GM23338 (cell line): Measurements from ENCODE around the gene CABLES1. TPM values are rescaled to one million over a fixed set of nuclear protein-coding genes. Genes with fewer than 3 reads are reported as not detected.
"Not testable (repeated sequence)": the region's sequence is repeated elsewhere in the genome, so short reads cannot be mapped to it uniquely, and the experiment has no call there.

Experiments used
- ATAC-seq: fragments of 200-7000 bp; cut with Tn5 transposase; 3 replicates; pipeline ENCODE4 v1.9.1; 2020
- DNase-seq: peaks from one replicate; pipeline ENCODE4 v3.0.0-alpha.2; 2015; ENCODE audit warnings: low spot score
- H2AFZ ChIP-seq: fragments of 200-600 bp; sonication (generic); 2 replicates; pipeline ENCODE4 v1.8.0; 2016; ENCODE audit warnings: antibody characterized with exemption, mild to moderate bottlenecking, moderate library complexity
- H3F3A ChIP-seq: fragments of 200-600 bp; sonication (generic); replicated peaks from 2 replicates; pipeline ENCODE4 v1.8.0; 2017; ENCODE audit warnings: antibody characterized with exemption, mixed run types, low read depth
- H3K27ac ChIP-seq: fragments of 200-600 bp; sonication (generic); 2 replicates; pipeline ENCODE4 v1.6.1; 2016; ENCODE audit warnings: low read depth
- H3K27me3 ChIP-seq: fragments of 200-600 bp; sonication (generic); 2 replicates; pipeline ENCODE4 v1.8.0; 2016; ENCODE audit warnings: mild to moderate bottlenecking, mixed run types, moderate library complexity; ENCODE audit not compliant: insufficient read depth
- H3K36me3 ChIP-seq: fragments of 200-600 bp; sonication (generic); 2 replicates; pipeline ENCODE4 v1.8.0; 2016; ENCODE audit warnings: mild to moderate bottlenecking; ENCODE audit not compliant: insufficient read depth
- H3K4me1 ChIP-seq: fragments of 200-600 bp; sonication (generic); 2 replicates; pipeline ENCODE4 v1.8.0; 2016; ENCODE audit warnings: mild to moderate bottlenecking, moderate library complexity; ENCODE audit not compliant: insufficient read depth
- H3K4me2 ChIP-seq: fragments of 200-600 bp; sonication (generic); 2 replicates; pipeline ENCODE4 v1.7.1; 2017; ENCODE audit warnings: mixed run types
- H3K4me3 ChIP-seq: fragments of 200-600 bp; sonication (generic); 2 replicates; pipeline ENCODE4 v1.6.1; 2016; ENCODE audit warnings: mixed run types
- H3K79me2 ChIP-seq: fragments of 200-600 bp; sonication (generic); replicated peaks from 2 replicates; pipeline ENCODE4 v1.8.0; 2017; ENCODE audit warnings: mild to moderate bottlenecking; ENCODE audit not compliant: insufficient read depth
- H3K9me2 ChIP-seq: fragments of 200-600 bp; sonication (generic); 2 replicates; pipeline ENCODE4 v1.8.0; 2017; ENCODE audit not compliant: insufficient read depth
- H4K20me1 ChIP-seq: fragments of 200-600 bp; sonication (generic); replicated peaks from 2 replicates; pipeline ENCODE4 v1.8.0; 2017; ENCODE audit warnings: mild to moderate bottlenecking; ENCODE audit not compliant: insufficient read depth
- H3K27ac Mint-ChIP-seq: 2 replicates; pipeline ENCODE4 v1.8.0; 2020; ENCODE audit warnings: inconsistent platforms, mild to moderate bottlenecking, moderate library complexity, mixed read lengths
- H3K27me3 Mint-ChIP-seq: 3 replicates; pipeline ENCODE4 v1.8.0; 2022; ENCODE audit warnings: low read depth, mild to moderate bottlenecking, moderate library complexity, mixed read lengths, inconsistent platforms; ENCODE audit not compliant: insufficient read depth, poor library complexity
- H3K36me3 Mint-ChIP-seq: 3 replicates; pipeline ENCODE4 v1.8.0; 2021; ENCODE audit warnings: low read depth, mild to moderate bottlenecking, inconsistent platforms, moderate library complexity, mixed read lengths
- H3K4me1 Mint-ChIP-seq: 3 replicates; pipeline ENCODE4 v1.8.0; 2020; ENCODE audit warnings: mild to moderate bottlenecking, inconsistent platforms, mixed read lengths
- H3K4me3 Mint-ChIP-seq: 3 replicates; pipeline ENCODE4 v1.8.0; 2021; ENCODE audit warnings: moderate library complexity, mild to moderate bottlenecking, inconsistent platforms, mixed read lengths
- H3K9me3 Mint-ChIP-seq: 3 replicates; pipeline ENCODE4 v1.8.0; 2020; ENCODE audit warnings: moderate library complexity, mild to moderate bottlenecking, inconsistent platforms, mixed read lengths
- CTCF ChIP-seq, 2 experiments: fragments of 200-600 bp in 1 of 2; sonication (generic) in 1 of 2; conservative IDR thresholded peaks; 2 replicates each; pipeline versions ENCODE4 v1.5.1 to v1.6.1; 2016 to 2017; ENCODE audit warnings: antibody characterized with exemption in 2 of 2, low read depth in 2 of 2, mild to moderate bottlenecking in 2 of 2, moderate library complexity in 1 of 2
- JUNB ChIP-seq: IDR thresholded peaks from one replicate; pipeline ENCODE4 v1.6.1; 2016; ENCODE audit warnings: antibody characterized with exemption; ENCODE audit not compliant: unreplicated experiment
- REST ChIP-seq: IDR thresholded peaks from one replicate; pipeline ENCODE4 v1.6.1; 2018; ENCODE audit warnings: antibody characterized with exemption; ENCODE audit not compliant: unreplicated experiment
- ZNF114 ChIP-seq: fragments of 250-450 bp; sonication (Bioruptor Pico); IDR thresholded peaks from 2 replicates; pipeline ENCODE4 v1.5.0; 2020; ENCODE audit warnings: mild to moderate bottlenecking, moderate library complexity
- ZNF331 ChIP-seq: fragments of 250-450 bp; sonication (Bioruptor Pico); IDR thresholded peaks from 2 replicates; pipeline ENCODE4 v1.5.0; 2020; ENCODE audit warnings: low read depth, mild to moderate bottlenecking, moderate library complexity
- polyA plus RNA-seq: library from polyadenylated mRNA; unstranded; fragments of >200 nt; fragmentation: Nextera tagmentation; extraction: Ambion mirVana; gene quantifications from 2 replicates; pipeline ENCODE4 v1.2.1, GENCODE V29; 2016
- total RNA-seq: library from RNA; depleted of rRNA; stranded (reverse); fragments of >200 nt; shearing (Covaris generic); gene quantifications from 2 replicates; pipeline ENCODE4 v1.2.3, GENCODE V29; 2014

CABLES1 gene
- total and polyA plus RNA-seq, 2 experiments from 2014 or later = 2.6 to 12.4 TPM

- Histone ChIP-seq H3F3A (peaks cover 4% of the 10 kb centered on the region; the same call in 1 of the 2 replicates), H3K36me3 (no peaks in the 10 kb centered on the region; the same call in 1 of the 2 replicates), H4K20me1 (no peaks in the 10 kb centered on the region), H3K4me1 (peaks cover 48% of the 10 kb centered on the region), H3K4me2 (no peak overlapping the region), H2AFZ (no peak overlapping the region), H3K27ac (peak overlapping the region; percentile 73; the same call in 1 of the 2 replicates), H3K4me3 (no peak overlapping the region), H3K79me2 (no peaks in the 10 kb centered on the region), H3K9me2 (no peaks in the 10 kb centered on the region), H3K27me3 (no peaks in the 10 kb centered on the region)
- Mint-ChIP-seq H3K4me3 (no peak overlapping the region), H3K36me3 (peaks cover 52% of the 10 kb centered on the region), H3K9me3 (no peaks in the 10 kb centered on the region), H3K27me3 (peaks cover 3% of the 10 kb centered on the region), H3K27ac (no peak overlapping the region), H3K4me1 (peaks cover 57% of the 10 kb centered on the region)
- TF ChIP-seq JUNB = no peak
- no peak for TF ChIP-seq REST
- TF ChIP-seq ZNF114 (CRISPR knock-in tag) = no peak
- ATAC-seq = no peak
- no peak for DNase-seq
These were observed 104.8 kb downstream of the CABLES1 start for GRCh38 chr18:23239885-23240608.

- no peaks in the 10 kb centered on the region; the same call in 1 of the 2 replicates for H3K36me3 ChIP-seq
- H3K27ac Mint-ChIP-seq = no peak overlapping the region; the same call in 1 of the 2 replicates
- H3K36me3 Mint-ChIP-seq = peaks cover 51% of the 10 kb centered on the region
- no peaks in the 10 kb centered on the region for H3K9me2 ChIP-seq
- H3F3A ChIP-seq = peaks cover 2% of the 10 kb centered on the region; the same call in 1 of the 2 replicates
- H3K27me3 ChIP-seq = no peaks in the 10 kb centered on the region
- DNase-seq (no peak), ATAC-seq (no peak)
- no peak for TF ChIP-seq ZNF331 (CRISPR knock-in tag)
- TF ChIP-seq CTCF (conservative IDR thresholded peaks at IDR 0.05; ENCODE audit: low read depth in 2 of 2) = no peak
- no peak overlapping the region for H3K4me2 ChIP-seq
- no peaks in the 10 kb centered on the region for H4K20me1 ChIP-seq
- no peaks in the 10 kb centered on the region for H3K9me3 Mint-ChIP-seq
- H3K4me1 ChIP-seq = peaks cover 47% of the 10 kb centered on the region
- H2AFZ ChIP-seq = no peak overlapping the region
- H3K4me3 Mint-ChIP-seq = no peak overlapping the region
- no peak overlapping the region for H3K4me3 ChIP-seq
- peaks cover 3% of the 10 kb centered on the region for H3K27me3 Mint-ChIP-seq
- H3K27ac ChIP-seq = peak overlapping the region; percentile 73; the same call in 1 of the 2 replicates
- no peaks in the 10 kb centered on the region for H3K79me2 ChIP-seq
- peaks cover 52% of the 10 kb centered on the region for H3K4me1 Mint-ChIP-seq
These were observed 105.3 kb downstream of the CABLES1 start for GRCh38 chr18:23240609-23240930.

- DNase-seq, H3F3A ChIP-seq, H3K27me3 ChIP-seq, H3K36me3 ChIP-seq, H3K9me3 Mint-ChIP-seq, ATAC-seq, H3K4me2 ChIP-seq, H3K4me3 Mint-ChIP-seq, H2AFZ ChIP-seq, H3K79me2 ChIP-seq, H3K27me3 Mint-ChIP-seq, H3K4me3 ChIP-seq, H3K27ac Mint-ChIP-seq, H4K20me1 ChIP-seq, H3K9me2 ChIP-seq: not testable (repeated sequence)
- peaks cover 38% of the 10 kb centered on the region for H3K4me1 Mint-ChIP-seq
- peaks cover 40% of the 10 kb centered on the region for H3K4me1 ChIP-seq
- peaks cover 51% of the 10 kb centered on the region for H3K36me3 Mint-ChIP-seq
- H3K27ac ChIP-seq = peak overlapping the region; percentile 63
These were observed 106.7 kb downstream of the CABLES1 start for GRCh38 chr18:23241833-23242496.
